ENCODE data around the gene CCDC120. TPM values are rescaled to one million over a fixed set of nuclear protein-coding genes. Genes with fewer than 3 reads are reported as not detected.

CCDC120 gene
- total RNA-seq, 1 donor from 2014 or later, result 8.9 TPM

GRCh38 chrX:49072712-49073095 lies 13.9 kb downstream of the CCDC120 start:
- ChIA-PET POLR2A (no interaction called here), CTCF (no interaction called here)
- Mint-ChIP-seq H3K36me3 (ENCODE audit: low read depth) (peaks cover 18% of the 10 kb centered on the region), H3K4me1 (peaks cover 17% of the 10 kb centered on the region), H3K4me3 (peak overlapping the region; percentile 84), H3K27ac (peak overlapping the region; percentile 12), H3K9me3 (no peaks in the 10 kb centered on the region), H3K27me3 (no peaks in the 10 kb centered on the region)
- ATAC-seq (ENCODE audit: low read depth), result no peak
- no peak for DNase-seq
- no peak for TF ChIP-seq CTCF (IDR thresholded peaks at IDR 0.05)
- intact Hi-C loops (cut with micrococcal nuclease), result loop anchor here (10.0 kb wide), 1 partner anchor 268 kb away; the partner anchor contains the start of gene HDAC6

- ChIA-PET POLR2A (interaction anchor here (1.4 to 1.9 kb wide), 2 partner anchors 27 to 32 kb away, joined by 3 to 5 read pairs; no protein-coding TSS in a partner anchor), CTCF (no interaction called here)
- Mint-ChIP-seq H3K27me3 (no peaks in the 10 kb centered on the region), H3K9me3 (no peaks in the 10 kb centered on the region), H3K36me3 (ENCODE audit: low read depth) (peaks cover 18% of the 10 kb centered on the region), H3K4me1 (peaks cover 23% of the 10 kb centered on the region), H3K27ac (peak within 1 kb of the TSS; percentile 72), H3K4me3 (peak within 1 kb of the TSS; percentile 84)
- TF ChIP-seq CTCF (IDR thresholded peaks at IDR 0.05), result no peak
- intact Hi-C loops (cut with micrococcal nuclease), result loop anchor here (1.0 to 10.0 kb wide), 5 partner anchors 31 to 269 kb away; partner anchors contain the start of genes CCDC22, GPKOW, HDAC6 and TFE3
- peak; percentile 99 for ATAC-seq (ENCODE audit: low read depth)
- peak; percentile 76 for DNase-seq
Observed at GRCh38 chrX:49073601-49074575, 15.1 kb downstream of the CCDC120 start, which contains the start of gene PRAF2. Gene PRAF2 (minus strand): TSS chrX:49074002. CDS start chrX:49073987, 15 bp downstream.

- Mint-ChIP-seq H3K36me3 (ENCODE audit: low read depth) (peaks cover 24% of the 10 kb centered on the region), H3K4me3 (no peak overlapping the region), H3K27me3 (no peaks in the 10 kb centered on the region), H3K4me1 (peaks cover 28% of the 10 kb centered on the region), H3K27ac (no peak overlapping the region), H3K9me3 (no peaks in the 10 kb centered on the region)
- POLR2A ChIA-PET, result interaction anchor here (1.9 kb wide), 1 partner anchor 26 kb away, joined by 5 read pairs; no protein-coding TSS in a partner anchor
- DNase-seq, result no peak
- CTCF ChIA-PET, result no interaction called here
- ATAC-seq (ENCODE audit: low read depth), result no peak
- intact Hi-C loops (cut with micrococcal nuclease), result loop anchor here (5.0 to 10.0 kb wide), 2 partner anchors 92 to 271 kb away; partner anchors contain the start of gene HDAC6
- no peak for TF ChIP-seq CTCF (IDR thresholded peaks at IDR 0.05)
Observed at GRCh38 chrX:49075347-49075746, 16.5 kb downstream of the CCDC120 start.

GRCh38 chrX:49077941-49078340 lies 19.1 kb downstream of the CCDC120 start:
- ATAC-seq (ENCODE audit: low read depth) (no peak), DNase-seq (no peak)
- intact Hi-C loops (cut with micrococcal nuclease), result loop anchor here (5.0 to 10.0 kb wide), 2 partner anchors 89 to 273 kb away; partner anchors contain the start of gene HDAC6
- no peak for TF ChIP-seq CTCF (IDR thresholded peaks at IDR 0.05)
- POLR2A ChIA-PET, result no interaction called here
- H3K9me3 Mint-ChIP-seq, result no peaks in the 10 kb centered on the region
- no peak overlapping the region for H3K4me3 Mint-ChIP-seq
- CTCF ChIA-PET, result no interaction called here
- H3K4me1 Mint-ChIP-seq, result peaks cover 24% of the 10 kb centered on the region
- peaks cover 20% of the 10 kb centered on the region for H3K36me3 Mint-ChIP-seq (ENCODE audit: low read depth)
- no peaks in the 10 kb centered on the region for H3K27me3 Mint-ChIP-seq
- no peak overlapping the region for H3K27ac Mint-ChIP-seq

Measured in activated B cell treated with CpG ODN at 0.5 μM for 24 hours (primary cell).